Measurements from ENCODE around the gene NXPH4.

The NXPH4 gene

DNA sequence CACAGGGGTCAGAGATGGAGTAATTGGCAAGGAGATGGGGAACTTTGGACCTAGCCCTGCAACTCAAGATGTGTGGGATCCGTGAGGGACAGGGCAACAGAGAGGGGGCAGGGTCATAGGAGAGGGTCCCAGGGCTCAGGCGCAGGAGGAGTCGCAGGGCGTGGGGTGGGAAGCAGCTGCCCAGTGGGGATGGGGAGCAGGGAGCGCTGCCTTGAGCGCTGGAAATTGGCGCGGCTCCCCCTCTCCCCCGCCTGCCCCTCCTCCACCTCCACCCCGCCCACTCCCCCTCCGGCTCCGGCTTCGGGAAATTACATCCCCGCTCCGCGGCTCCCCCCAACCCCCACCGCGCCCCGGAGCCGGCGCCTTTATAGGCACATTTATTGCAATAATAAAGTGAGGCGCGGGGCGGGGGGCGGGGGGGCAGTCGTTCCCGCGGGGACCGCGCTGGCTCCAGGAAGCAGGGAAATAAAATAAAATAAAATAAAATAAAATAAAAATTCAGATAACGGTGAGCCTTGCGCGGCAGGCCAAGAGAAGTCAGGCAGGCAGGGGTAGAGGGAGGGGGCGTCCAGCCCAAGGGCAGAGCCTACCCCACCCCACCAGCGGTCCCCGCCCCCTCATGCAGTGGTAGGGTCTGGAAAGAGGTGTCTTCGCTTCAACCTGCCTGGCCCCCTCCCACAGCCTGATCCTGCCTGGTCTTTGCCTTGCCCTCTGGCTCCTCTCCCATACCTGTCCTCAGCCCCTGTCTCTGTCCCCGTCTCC lies 3.6 kb downstream of the NXPH4 start:
- DNase-seq: no peak

DNA sequence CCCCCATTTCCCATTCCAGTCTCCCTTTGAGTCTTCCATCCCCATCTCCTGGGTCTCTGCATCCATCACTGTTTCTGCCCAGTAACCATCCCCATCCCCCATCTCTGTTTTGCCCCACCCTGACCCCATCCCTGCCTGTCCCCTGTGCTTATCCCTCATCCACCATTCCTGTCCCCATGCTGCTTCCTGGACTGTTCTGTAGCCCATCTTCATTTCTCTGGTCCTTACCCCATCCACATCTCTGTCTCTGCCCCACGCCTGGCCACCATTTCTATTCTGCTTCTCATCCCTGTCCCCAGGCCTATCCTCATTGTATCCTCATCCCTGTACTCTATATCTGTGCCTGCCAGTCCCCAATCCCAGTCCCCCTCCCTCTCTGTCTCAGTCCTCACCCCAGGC lies 4.2 kb downstream of the NXPH4 start:
- no peak for DNase-seq

DNA sequence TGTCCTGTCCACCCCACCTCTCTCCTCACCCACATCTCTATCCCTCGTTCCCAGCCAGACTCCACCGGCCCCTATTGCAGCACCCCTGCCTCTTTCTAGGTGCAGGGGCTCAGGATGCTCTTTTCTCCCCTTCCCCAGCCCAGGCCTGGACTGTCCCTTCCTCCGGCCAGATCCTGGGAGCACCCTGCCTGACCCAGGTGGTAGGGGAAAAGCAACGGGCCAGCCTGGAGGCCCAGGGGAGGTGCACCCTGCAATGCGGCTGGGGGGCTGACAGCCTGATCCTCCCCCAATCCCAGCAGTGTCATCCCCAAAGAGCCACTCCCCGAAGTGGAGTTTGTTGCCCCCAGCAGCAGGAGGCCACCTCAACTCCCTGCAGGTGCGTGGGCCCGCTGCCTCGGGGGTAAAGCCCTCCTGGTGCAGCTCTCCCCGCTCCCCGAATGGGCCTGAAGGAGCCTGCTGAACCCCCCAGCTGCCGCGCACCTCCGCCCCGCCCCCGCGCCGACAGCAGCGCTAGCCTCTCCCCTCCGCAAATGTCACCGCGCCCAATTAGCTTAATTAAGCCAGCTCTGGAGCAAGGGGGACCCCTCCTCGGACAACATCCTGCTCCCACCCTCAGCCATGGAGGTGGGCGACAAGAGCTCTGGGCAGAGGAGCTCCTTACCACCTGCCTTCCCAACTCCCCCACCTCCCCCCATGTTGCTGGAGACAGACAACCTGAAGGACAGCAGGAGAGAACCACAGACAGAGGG lies 4.7 kb downstream of the NXPH4 start:
- no peak for DNase-seq

DNA sequence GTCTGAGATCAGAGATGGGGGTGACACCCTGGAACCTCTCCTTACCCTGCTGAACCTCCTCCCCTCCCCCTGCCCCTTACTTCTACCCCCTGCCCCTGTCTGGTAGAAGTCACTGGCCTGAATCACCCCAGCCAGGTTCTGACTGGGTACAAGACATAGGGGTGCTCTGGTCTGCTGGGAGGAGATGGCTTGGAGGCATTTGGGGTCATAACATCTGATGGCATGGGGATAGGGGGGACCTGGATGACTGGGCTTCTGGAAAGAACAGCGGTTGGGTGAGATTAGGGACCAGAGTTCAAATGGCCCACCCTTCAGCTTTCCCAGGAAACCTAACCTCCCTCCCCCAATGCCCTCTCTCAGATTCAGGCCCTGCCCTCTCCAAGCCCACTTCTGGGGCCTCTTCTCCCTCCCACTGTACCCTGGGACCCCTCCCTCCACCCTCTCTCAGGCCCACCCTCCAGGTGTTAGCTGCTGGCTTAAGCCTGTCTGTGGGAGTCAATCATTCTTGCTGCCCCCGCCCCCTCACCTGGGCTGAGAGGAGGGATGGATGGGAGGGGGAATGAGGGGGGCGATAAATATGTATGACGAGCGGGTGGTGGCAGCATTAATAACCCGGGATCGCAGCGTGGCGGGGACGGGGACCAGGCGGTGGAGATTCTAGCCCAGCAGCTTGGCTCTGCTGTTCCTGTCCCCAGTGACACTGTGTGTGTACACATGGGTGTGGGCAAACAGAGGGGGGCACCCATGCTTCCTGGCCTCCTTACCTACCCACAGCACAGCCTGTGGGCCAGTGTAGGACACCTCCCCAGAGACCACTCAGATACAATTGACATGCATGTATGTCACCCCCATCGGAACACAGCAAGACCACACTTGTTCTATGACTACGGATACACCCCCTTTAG lies 5.9 kb downstream of the NXPH4 start:
- DNase-seq: no peak

DNA sequence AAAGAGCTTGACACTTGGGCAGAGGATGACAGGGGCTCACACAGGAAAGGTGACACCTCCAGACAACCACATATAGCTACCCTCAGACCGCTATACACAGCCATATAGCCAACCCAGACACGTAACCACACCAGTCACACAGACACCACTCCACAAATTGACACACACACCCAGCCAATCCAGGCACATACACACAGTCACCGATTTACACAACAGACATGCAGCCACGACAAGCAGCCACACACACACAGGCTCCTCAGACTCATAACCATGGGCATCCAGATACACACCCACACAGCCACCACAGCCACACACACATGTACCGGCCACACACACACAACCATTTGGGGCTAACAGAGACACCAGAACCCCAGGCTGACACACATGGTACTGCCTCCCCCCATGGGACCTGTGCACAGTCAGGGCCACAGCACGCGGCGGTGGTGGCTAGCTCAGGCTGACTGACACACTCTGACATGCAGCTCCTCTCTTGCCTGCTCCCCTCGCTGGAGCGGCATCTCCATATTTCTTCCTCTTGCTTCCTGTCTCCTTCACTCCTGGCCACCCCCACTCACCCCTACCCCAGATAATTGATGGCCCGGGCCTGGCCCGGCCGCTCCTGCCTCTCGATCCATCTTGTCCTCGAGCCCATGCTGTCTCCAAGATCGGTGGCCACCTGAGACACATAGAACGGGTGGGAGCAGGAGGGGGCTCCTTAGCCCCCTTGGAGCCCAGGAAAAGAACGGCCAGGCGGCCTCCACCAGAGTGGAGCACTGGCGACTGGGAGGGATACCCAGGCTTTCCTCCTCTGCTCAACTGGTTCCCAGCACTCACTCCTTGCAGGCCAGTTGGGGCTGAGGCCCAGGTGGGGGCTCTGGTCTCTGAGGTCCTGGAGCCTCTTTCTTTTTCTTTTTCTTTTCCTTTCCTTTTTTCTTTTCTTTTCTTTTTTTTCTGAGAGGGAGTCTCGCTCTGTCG lies 6.9 kb downstream of the NXPH4 start:
- DNase-seq: peak; percentile 60

DNA sequence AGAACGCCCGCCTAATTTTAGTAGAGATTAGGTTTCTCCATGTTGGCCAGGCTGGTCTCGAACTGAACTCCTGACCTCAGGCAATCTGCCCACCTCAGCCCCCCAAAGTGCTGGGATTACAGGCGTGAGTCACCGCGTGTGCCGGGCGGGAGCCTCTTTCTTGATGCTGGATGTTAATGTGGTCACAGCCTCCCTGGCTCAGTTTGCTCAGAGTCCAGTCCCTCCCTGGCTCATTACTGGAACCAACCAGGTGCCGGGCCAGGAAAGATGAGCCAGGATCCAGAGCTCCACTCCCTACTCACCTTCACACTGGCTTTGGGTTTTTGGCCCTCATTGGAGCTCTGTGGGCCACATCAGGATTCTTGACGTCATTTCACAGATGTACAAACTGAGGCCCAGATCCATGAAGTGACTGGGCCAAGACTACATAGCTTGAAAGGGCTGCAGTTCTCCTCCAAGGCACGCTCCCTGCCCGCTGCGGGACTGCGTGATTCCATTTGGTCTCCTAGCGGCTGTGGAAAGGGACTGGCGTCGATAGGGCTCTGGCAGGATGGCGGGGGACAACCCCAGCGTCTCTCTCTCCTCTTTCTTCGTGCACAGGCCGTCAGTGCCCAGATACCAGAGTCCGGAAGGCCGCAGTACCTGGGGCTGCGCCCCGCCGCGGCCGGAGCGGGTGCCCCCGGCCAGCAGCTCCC lies 7.8 kb downstream of the NXPH4 start:
- DNase-seq: no peak

DNA sequence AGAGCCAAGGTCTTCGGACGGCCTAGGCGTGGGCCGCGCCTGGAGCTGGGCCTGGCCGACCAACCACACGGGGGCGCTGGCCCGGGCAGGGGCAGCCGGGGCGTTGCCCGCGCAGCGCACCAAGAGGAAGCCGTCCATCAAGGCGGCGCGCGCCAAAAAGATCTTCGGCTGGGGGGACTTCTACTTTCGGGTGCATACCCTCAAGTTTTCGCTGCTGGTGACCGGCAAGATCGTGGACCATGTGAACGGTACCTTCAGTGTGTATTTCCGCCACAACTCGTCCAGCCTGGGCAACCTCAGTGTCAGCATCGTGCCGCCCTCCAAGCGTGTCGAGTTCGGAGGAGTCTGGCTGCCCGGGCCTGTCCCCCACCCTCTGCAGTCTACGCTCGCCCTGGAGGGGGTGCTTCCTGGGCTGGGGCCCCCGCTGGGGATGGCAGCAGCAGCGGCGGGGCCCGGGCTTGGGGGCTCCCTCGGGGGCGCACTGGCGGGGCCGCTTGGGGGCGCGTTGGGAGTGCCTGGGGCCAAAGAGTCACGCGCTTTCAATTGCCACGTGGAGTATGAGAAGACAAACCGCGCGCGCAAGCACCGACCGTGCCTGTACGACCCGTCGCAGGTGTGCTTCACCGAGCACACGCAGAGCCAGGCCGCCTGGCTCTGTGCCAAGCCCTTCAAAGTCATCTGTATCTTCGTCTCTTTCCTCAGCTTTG lies 8.5 kb downstream of the NXPH4 start:
- DNase-seq: peak; percentile 55

DNA sequence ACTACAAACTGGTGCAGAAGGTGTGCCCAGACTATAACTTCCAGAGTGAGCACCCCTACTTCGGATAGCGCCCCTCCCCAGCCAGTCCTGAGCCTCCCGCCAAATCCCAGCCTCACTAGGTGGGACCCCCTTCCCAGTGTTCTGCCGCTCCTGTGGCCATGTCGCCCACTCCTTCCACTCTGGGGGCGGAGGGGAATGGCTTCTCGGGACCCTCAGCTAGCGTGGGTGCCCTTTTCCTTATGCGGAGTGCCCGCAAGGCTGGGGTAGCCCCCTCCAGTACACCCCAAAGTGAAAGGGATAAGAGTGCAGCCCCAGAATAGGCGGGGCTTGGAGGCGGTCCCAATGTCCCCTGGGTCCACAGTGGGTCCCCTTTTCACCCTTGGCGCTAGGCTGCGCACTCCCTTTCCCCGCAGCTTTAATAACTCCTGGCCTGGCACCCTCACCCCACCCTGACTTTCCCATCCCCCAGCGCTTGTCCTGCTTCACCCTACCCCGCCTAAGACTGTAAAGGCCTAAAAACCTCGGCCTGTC lies 9.2 kb downstream of the NXPH4 start:
- no peak for DNase-seq

DNA sequence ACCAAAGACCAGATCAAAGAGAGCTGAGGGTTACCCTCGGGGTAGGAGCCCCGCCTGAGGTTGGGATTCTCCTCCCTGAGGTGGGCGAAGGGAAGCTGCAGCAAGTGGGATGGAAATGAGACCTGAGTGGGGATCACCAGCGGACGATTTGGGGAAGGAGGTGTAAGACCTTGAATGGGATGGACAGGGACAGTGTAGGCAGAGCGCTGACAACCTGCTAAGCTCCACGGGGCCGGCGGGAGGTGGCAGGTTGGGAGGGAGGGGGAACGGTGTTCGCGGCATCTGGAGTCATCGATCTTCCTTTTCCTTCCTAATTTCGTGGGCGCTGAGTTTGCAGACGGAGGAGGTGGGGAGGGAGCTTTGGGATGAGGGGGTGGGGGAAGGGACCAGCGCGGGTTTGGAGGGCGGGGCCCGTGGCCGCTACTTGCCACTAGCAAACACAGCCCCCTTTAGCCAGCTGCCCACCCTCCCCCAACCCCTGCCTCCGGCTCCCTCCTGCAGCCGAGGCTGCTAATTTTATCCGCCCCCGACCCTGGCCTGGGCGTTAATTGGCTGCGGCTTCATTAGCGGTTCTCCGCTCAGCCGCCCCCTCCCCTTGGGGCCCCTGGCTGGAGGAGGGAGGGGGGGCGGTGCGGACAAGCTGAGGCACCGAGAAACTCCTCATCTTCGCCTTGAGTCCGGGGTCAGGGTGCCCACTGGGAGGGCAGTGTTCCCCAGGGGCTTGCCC lies 10.2 kb downstream of the NXPH4 start:
- no peak for DNase-seq

DNA sequence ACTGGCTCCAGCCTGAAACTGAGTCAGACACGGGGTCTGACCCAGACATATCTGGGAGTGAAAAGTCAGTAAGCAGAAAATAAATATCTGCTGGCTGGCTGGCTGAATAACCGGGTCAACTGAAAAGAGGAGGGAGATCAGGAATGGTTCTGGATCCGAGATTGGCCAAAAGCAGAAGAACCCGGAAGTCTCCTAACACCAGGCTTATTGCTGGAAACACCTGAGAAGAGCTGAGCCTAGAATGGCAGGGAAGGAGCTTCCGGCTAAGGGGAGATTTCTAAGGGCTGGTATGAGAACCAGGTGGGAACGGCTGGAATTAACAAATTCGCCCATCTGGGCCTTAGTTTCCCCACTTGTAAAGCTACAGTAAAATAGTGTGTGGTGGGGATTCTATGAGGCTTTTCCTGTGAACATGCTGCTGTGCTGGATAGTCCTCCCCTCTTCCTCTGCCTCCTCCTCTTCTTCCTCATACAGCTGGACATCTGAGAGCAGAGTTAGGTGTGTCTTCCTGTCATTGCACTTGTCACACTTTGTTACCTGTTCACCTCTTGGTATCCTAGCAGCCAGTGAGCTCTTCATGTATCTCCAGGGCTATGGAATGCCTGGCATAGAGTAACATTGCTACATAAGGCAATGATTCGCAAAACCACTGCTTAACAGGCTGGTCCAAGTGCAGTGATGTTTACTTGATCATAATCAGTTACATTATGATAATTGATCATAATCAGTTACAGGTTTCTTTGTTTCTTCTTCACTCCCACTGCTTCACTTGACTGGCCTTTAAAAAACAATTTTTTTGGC lies 10.9 kb downstream of the NXPH4 start:
- DNase-seq: no peak

DNA sequence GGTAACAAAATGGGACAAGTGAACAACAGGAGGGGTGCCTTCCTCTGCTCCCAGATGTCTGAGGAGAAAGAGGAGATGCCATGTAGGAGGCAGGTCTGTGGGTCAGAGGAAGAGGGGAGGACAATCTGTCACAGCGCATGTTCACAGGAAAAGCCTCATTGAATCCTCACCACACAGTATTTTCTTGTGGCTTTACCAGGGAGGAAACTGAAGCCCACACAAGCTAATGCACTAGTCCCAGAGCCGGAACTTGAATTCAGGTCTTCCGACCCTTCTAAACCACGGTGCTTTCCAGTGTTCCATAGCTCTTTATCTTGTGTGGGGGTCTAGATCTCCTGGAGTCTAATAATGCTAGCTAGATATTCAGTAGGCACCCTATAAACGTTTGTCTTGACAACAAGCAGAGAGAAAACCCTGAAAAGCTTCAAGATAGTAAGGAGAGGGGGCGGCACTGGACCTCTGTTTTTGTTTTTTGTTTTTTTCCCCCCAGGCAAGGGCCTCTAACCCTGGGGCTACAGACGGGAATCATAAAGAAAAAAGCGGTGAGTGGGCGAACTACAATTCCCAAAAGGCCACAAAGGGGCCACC lies 12.5 kb downstream of the NXPH4 start:
- no peak for DNase-seq

DNA sequence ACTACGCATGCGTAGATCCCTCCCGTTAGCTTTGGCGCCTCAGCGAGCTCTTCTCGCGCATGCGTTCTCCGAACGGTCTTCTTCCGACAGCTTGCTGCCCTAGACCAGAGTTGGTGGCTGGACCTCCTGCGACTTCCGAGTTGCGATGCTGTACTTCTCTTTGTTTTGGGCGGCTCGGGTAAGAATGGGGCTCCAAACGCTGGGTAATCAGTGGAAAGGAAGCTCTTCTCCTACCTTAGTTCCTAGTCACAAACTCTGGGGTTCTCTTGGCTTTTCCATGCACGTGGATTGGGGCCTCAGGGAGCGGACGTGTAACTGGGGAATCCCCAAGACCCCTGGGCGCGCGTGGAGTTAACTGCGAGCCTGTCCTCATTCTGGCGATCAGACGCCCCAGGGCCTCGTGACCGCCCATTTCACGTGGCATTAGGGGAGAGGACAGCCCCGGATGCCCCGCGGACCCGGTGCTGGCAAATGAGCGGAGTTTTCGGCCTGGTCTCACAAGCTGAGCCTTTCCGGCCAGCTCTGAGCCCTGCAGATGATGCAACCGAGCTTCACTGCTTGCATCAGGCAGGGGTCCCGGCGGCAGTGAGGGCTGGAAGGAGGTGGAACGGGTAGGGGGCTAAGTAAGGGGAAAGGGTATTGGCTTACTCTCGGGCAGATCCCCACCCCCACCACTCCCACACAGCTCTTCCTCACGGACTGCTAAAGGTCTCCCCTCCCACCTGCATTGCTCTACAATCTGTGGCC lies 13.2 kb downstream of the NXPH4 start, which contains the start of gene SHMT2:
SHMT2 (plus strand) TSS at position 78 of the 747 bp plus-strand sequence; CDS start at position 146, 68 bp downstream.
- peak; percentile 90 for DNase-seq

DNA sequence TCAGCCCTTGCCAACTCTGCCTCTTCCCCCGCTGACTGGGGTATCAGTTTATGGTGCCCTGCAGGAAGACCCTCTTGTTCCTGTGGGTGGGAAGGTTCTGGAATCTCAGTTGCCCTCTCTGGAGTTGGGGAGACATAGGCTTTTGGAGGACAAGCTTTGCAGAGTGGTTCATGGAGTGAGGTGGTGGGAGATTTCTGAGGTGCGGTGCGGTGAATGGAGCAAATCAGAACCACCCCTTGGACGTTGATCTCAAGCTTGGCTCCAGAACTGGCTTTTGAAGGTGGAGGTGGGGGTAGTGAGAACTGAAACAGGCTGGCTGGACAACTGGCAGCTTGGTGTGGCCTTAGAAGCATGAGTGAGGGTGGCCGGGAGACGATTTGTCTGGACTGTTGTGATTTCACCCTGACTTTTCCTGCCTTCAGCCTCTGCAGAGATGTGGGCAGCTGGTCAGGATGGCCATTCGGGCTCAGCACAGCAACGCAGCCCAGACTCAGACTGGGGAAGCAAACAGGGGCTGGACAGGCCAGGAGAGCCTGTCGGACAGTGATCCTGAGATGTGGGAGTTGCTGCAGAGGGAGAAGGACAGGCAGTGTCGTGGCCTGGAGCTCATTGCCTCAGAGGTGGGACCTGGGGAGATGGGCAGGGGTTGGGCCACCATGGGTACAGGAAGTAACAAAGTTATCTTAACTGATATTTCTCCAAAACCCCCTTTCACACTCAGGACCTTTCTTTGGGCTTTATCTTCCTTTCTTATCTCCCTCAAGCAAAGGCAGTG lies 14.0 kb downstream of the NXPH4 start:
- no peak for DNase-seq

DNA sequence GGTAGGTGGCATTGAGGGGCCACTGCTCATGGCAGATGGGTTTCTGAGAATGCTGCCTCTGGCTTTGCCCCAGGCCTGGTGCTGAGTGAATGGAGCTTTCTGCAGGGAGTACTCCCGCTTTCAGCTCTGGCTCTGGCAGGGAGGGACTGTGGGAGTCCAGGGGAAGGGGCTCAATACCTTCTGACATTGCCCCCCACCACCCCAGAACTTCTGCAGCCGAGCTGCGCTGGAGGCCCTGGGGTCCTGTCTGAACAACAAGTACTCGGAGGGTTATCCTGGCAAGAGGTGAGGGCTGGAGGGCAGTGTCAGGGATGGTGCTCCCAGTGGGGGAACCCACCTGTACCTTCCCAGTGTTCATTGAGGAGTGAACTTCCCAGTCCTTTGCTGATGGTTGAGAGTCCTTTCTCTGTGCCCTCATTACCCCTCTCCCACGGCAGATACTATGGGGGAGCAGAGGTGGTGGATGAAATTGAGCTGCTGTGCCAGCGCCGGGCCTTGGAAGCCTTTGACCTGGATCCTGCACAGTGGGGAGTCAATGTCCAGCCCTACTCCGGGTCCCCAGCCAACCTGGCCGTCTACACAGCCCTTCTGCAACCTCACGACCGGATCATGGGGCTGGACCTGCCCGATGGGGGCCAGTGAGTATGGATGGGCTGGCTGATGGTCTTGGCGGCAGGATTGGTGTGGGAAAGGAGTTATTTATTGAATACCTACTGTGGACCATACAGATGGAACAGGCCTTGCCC lies 14.9 kb downstream of the NXPH4 start:
- DNase-seq: no peak

DNA sequence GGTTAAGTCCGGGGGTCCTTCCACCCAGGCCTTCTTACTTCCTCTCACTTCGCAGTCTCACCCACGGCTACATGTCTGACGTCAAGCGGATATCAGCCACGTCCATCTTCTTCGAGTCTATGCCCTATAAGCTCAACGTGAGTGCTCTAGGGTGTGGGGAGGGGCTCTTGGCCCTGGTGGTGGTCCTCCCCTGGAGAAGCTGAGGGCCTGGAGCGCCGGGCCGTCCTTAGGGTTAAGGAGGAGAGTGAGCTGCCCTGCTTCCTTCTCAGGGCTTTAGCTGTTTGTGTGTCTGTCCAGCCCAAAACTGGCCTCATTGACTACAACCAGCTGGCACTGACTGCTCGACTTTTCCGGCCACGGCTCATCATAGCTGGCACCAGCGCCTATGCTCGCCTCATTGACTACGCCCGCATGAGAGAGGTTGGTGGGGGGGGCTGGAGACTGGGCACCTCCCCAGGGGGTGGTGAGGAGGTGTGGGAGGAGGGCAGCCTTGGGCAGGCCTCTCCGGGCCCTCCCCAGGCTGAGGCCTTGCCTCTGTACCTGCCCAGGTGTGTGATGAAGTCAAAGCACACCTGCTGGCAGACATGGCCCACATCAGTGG lies 15.7 kb downstream of the NXPH4 start:
- no peak for DNase-seq

Data from activated gamma-delta T cell treated with Interleukin-2 at 50 U/mL for 16 hours (primary cell).